ENCODE data around the gene MAPKAP1. TPM values are rescaled to one million over a fixed set of nuclear protein-coding genes. Genes with fewer than 3 reads are reported as not detected.

The MAPKAP1 gene
- polyA plus RNA-seq, 1 donor from 2014 or later, result 57.5 TPM

- Histone ChIP-seq H3F3A (ENCODE audit: insufficient read depth, low read length, poor library complexity, severe bottlenecking) (no peaks in the 10 kb centered on the region), H3K4me2 (ENCODE audit: low read length) (no peak overlapping the region), H3K27me3 (ENCODE audit: insufficient read depth, low read depth, low read length) (no peaks in the 10 kb centered on the region), H3K27ac (ENCODE audit: low read length) (no peak overlapping the region), H3K4me3 (ENCODE audit: low read length) (no peak overlapping the region), H3K36me3 (ENCODE audit: insufficient read depth, low read length) (no peaks in the 10 kb centered on the region), H3K9me2 (ENCODE audit: insufficient read depth, low read length) (no peaks in the 10 kb centered on the region), H3K9me3 (ENCODE audit: low read length) (no peaks in the 10 kb centered on the region), H3K79me2 (replicated peaks; ENCODE audit: insufficient read depth, low read length) (no peaks in the 10 kb centered on the region), H4K20me1 (ENCODE audit: insufficient read depth) (no peaks in the 10 kb centered on the region), H2AFZ (ENCODE audit: low read depth, low read length) (no peak overlapping the region), H3K9ac (ENCODE audit: low read length) (no peak overlapping the region)
- no peak for TF ChIP-seq POLR2AphosphoS5 (IDR thresholded peaks at IDR 0.05)
- TF ChIP-seq EZH2 (IDR thresholded peaks at IDR 0.05; ENCODE audit: borderline replicate concordance, insufficient read depth, low read length, poor library complexity, severe bottlenecking), result no peak
- no peak for TF ChIP-seq EP300 (conservative IDR thresholded peaks at IDR 0.05; ENCODE audit: poor library complexity, severe bottlenecking)
- no peak for TF ChIP-seq SMC3 (conservative IDR thresholded peaks at IDR 0.05; ENCODE audit: poor library complexity)
- TF ChIP-seq RAD21 (conservative IDR thresholded peaks at IDR 0.05), result no peak
- TF ChIP-seq REST (IDR thresholded peaks at IDR 0.05; ENCODE audit: borderline replicate concordance), result no peak
- no peak for TF ChIP-seq MXI1 (conservative IDR thresholded peaks at IDR 0.05; ENCODE audit: poor library complexity, severe bottlenecking)
- TF ChIP-seq TAF1 (IDR thresholded peaks at IDR 0.05; ENCODE audit: low read depth), result no peak
- no peak for TF ChIP-seq CTCF (IDR thresholded peaks at IDR 0.05; ENCODE audit: poor library complexity, severe bottlenecking)
These were observed 162.5 kb downstream of the MAPKAP1 start for GRCh38 chr9:125544484-125544883.

GRCh38 chr9:125541840-125542243, 165.2 kb downstream of the MAPKAP1 start:
- H3K9ac ChIP-seq (ENCODE audit: low read length), result no peak overlapping the region
- H3K4me3 ChIP-seq (ENCODE audit: low read length), result no peak overlapping the region
- H3K79me2 ChIP-seq (replicated peaks; ENCODE audit: insufficient read depth, low read length), result no peaks in the 10 kb centered on the region
- no peaks in the 10 kb centered on the region for H3K36me3 ChIP-seq (ENCODE audit: insufficient read depth, low read length)
- no peak overlapping the region for H3K4me2 ChIP-seq (ENCODE audit: low read length)
- TF ChIP-seq TAF1 (IDR thresholded peaks at IDR 0.05; ENCODE audit: low read depth) (no peak), REST (IDR thresholded peaks at IDR 0.05; ENCODE audit: borderline replicate concordance) (no peak), MXI1 (conservative IDR thresholded peaks at IDR 0.05; ENCODE audit: poor library complexity, severe bottlenecking) (no peak), POLR2AphosphoS5 (IDR thresholded peaks at IDR 0.05) (no peak), RAD21 (conservative IDR thresholded peaks at IDR 0.05) (no peak), CTCF (IDR thresholded peaks at IDR 0.05; ENCODE audit: poor library complexity, severe bottlenecking) (no peak), EZH2 (IDR thresholded peaks at IDR 0.05; ENCODE audit: borderline replicate concordance, insufficient read depth, low read length, poor library complexity, severe bottlenecking) (no peak)
- no peaks in the 10 kb centered on the region for H4K20me1 ChIP-seq (ENCODE audit: insufficient read depth)
- no peaks in the 10 kb centered on the region for H3K9me3 ChIP-seq (ENCODE audit: low read length)
- H3K27ac ChIP-seq (ENCODE audit: low read length), result no peak overlapping the region
- H3K27me3 ChIP-seq (ENCODE audit: insufficient read depth, low read depth, low read length), result no peaks in the 10 kb centered on the region
- H3K9me2 ChIP-seq (ENCODE audit: insufficient read depth, low read length), result no peaks in the 10 kb centered on the region
- no peak overlapping the region for H2AFZ ChIP-seq (ENCODE audit: low read depth, low read length)
- no peaks in the 10 kb centered on the region for H3F3A ChIP-seq (ENCODE audit: insufficient read depth, low read length, poor library complexity, severe bottlenecking)
